Measurements from ENCODE around the gene C2CD5.
"Not testable (repeated sequence)": the region's sequence is repeated elsewhere in the genome, so short reads cannot be mapped to it uniquely, and the experiment has no call there.

C2CD5 gene

DNA sequence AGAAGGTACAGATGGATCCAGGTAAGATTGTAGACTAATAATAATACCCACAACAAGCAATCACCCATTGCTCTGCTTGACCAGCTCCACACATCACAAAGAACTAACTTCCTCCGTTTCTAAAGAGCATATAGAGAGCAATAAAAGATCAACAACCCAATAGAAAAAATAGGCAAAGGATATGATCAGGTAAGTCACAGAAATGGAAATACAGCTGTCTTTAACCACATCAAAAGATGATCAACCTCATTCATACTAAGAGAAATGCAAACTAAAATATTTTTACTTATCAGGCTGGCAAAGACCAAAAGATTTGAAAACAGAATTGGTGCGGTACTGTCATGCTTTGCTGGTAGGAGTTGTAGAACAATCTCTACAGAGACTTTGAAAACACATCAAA, 8.9 kb downstream of the C2CD5 start:
- DNase-seq (ENCODE audit: low read depth): no peak

DNA sequence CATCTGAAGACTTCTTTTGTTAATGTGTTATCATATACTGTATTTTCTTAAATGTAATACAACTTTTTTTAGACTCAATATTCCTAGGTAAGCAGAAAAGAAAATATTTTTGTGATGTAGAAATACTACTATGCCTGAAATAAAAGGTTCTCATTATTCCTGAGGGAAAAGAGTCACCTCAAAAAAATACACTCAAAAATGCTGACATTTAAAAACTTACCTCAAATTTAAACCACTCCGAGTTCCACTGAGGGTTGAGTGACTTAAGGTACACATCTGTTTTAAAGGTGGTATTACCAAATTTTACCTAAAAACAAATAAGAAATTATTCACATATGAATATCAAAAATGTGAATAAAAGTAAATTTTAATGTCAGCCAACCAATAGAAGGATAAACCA, 9.3 kb downstream of the C2CD5 start:
- no peak for DNase-seq (ENCODE audit: low read depth)

DNA sequence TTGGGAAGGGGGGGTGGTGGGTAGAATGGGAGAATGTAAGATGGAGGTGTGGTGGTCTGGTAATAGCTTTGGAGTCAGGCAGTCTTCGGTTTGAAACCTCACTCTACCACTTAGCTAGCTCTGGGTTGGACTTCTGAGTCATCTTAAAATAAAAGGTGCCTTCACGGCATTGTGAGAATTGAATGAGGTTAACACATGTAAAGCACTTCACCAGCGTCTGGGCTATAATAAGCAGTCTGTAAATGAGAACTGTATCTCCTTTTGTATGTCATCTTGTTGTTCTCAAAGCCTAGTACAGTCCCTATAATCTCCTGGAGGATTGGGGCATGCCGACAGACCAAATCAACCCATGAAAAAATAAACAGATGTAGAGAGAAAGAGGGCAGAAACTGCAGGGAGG, 11.2 kb downstream of the C2CD5 start:
- no peak for DNase-seq (ENCODE audit: low read depth)

GRCh38 chr12:22532317-22532716, 12.0 kb downstream of the C2CD5 start:
- DNase-seq (ENCODE audit: low read depth): no peak

DNA sequence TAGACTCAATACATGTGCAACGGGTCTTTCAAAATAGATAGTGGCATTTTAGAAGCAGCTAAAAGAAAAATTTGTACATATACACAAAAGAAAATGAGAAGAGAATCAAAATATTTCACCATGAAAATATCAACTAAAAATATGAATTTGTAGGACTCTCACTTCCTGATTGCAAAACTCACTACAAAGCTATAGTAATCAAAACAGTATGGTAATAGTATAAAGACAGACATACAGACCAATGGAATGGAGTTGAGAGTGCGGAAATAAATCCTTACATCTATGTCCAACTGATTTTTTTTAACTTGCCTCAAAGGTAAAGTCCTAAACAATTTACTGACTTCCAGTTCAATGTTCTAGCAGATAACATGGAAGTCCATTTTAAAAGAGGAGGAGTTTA, 13.1 kb downstream of the C2CD5 start:
- no peak for DNase-seq (ENCODE audit: low read depth)

DNA sequence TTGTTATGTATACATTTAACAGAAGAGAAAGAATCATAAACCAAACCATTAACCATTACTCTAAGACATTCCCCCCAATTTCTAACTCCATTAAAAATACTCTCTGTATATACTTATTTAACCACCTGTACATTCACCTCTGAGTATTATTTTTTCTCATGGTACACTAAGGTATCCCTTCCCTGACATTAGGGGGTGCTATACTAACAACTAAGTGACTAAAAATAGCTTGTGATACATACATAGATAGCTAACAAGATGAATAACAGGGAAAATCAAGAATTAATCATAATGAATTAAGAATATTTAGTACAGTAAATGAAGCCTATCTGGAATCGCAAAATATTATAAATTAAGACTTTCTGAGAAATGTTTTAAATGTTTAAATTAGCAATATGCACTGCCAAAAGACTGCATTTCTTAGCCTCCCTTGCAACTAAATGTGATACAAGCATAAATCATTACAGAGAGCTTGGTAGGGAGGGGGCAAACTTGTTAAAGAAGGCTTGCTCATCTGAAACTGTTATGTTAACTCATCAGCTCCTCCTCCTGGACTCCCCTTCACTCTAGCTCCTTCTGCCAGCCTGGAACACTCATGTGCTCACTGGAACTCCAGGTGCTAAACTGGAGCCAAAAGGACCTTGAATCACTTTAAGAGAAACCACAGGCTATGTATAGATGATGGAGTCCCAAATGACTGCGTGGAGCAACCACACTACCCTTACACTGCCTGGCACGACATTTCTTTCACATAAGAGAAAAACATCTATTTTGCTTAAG, 14.9 kb downstream of the C2CD5 start:
- no peak for DNase-seq (ENCODE audit: low read depth)

DNA sequence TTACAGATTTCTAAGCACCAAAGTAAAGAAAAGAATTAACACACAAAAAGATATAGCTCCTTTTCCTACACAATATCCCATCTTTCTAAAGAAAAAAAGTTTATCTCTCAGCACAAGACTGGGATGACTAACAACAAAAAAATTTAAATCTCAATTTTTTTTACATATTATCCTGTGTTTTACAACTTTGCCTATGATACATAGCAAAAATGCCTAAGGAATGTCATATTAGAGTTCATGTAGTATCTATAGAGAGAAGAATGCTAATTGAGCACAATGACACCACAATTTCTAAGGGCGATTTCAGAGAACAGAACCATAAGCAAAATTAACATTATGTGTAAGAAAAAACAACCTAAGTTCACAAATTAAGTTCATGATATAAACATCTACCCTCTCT, 16.3 kb downstream of the C2CD5 start:
- DNase-seq (ENCODE audit: low read depth): no peak

- DNase-seq (ENCODE audit: low read depth): no peak
Observed at GRCh38 chr12:22526836-22527235, 17.5 kb downstream of the C2CD5 start.

DNA sequence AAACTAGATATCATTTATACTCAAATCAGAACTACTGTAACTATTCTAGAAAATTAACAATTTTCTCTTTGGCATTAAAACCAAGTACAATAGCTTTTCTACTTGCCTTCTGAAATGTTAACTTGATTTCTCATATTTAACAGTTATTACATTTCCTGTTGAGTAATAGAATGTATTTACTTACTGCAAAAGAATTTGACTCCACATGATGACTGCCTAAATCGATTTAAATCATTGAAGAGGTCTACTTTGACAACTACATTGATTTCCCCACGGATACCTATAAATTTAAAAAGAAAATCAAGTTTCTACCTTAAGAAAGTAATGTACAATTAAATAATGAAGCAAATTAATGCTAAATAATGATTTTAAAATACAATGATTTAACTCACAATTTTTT, 18.9 kb downstream of the C2CD5 start:
- DNase-seq (ENCODE audit: low read depth): no peak

DNA sequence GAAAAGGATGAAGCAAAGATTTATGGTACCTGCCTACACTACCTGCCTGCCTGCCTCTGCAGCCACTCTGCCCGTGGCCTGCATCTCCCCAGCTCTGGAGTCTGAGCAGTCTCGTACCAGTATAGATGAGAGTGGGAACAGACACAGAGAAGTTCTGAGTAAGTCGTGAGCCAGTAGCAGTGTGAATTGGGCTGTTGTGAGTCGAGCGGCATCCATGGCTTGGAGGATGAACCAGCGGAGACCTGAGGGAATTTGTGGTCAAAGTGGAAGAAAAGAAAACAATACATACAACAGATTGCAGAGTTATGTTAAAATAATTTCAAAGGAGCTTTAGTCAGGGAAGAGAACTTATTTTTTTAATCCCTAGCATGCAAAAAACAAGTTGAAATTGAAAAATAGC, 25.3 kb downstream of the C2CD5 start:
- DNase-seq (ENCODE audit: low read depth): no peak

DNA sequence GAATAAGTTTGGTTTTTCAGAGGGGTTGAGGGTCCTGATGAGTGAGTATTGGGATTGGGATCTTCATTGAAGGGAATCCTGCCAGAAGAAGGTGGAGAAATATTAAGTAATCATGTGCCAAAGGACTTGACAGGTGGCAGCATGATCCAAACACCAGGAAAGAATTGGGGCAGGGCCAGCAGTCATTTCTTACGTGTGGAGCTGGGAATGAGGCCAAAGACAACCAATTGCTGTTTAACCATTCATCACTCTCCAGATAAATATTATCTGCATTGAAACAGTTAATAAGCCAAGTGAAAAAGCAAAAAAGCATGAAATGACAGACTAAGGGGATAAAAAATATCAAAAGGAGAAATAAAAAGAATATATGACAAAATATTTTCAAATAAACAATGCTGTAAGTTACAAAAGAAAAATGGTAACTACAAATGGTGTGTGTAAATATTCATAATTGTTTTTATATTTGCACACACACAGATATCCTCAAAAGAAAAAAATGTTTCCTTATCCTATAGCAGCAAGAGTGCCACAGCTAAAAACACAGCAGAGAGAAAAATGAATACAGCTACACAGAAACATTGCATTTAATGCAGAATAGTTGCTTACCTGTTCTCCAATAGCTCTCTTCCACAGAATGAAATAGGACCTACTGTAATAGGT, 26.2 kb downstream of the C2CD5 start:
- no peak for DNase-seq (ENCODE audit: low read depth)

DNA sequence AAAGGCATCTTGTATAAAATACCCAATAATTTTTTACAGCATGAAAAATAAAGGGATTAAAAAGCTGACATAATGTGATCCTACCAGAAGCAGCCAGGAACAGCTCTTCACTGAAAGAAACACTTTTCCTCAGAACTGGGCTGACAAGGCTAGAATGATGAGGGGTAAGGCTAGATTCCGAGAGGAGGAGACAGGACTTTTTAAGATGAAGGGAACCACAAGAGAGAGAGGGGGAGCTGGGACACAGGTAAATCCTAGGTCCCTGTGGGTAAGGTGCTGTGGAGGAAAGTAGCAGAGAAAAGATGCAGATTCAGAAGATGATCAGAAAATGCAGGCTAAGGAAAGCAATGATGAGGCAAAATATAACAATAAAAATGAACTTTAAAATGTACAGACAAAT, 29.5 kb downstream of the C2CD5 start:
- DNase-seq (ENCODE audit: low read depth): no peak

DNA sequence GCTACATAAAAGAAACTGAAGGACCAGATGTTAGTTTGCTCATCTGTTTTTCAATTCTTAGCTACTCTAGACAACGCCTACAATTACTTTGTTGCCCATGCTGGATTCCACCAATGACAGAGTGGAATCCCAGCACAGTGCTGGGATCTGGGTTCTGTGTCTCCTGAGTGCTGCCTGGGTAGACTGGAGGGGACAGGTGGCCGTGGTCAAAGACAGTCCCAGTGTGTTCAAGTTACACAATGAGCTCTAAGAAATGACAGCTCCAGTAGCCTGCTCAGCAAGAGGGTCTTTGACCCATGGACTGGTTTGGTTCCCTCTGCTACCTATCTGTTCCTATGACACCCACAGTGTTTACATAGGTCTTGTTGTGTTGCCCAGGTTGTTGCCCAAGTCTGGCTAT, 38.5 kb downstream of the C2CD5 start:
- DNase-seq (ENCODE audit: low read depth): no peak

- no peak for DNase-seq (ENCODE audit: low read depth)
Observed at GRCh38 chr12:22500100-22500499, 44.2 kb downstream of the C2CD5 start.

DNA sequence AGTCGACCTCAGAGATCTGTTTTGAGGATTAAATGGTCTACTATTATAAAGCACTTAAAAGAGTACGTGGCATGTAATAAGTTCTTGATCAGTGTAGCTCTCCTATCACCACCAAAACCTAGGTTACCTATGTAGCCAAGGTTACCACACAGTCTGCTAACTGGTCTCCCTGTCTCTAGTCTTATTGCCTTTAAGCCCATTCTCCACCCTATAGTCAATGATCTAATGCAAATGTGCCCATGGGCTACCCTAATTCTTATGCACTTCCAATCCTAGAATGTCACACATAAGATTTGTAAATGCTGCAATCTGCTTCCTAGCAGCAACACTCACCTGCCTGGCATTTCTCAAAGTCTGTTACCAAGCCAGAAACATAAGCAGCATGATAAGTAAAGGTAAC, 44.9 kb downstream of the C2CD5 start:
- no peak for DNase-seq (ENCODE audit: low read depth)

DNA sequence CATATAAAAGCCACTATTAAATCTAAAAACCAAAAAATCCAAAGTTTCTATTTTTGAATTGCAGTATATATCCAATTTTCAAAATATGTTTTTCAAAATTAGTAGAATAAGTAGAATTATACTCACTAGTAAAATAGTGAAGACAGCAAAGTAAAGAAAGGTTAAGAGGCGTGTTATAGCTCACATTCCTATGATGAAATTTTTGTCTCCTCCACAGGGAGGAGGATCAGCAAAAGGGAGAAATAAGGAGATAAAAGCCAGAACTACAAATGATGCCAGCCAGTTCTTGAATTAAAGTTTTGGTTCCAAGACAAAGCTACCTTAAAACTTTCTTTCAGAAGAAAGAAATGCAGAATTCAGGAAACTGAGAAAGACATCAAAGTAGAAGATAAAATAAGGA, 50.0 kb downstream of the C2CD5 start:
- DNase-seq (ENCODE audit: low read depth): no peak

GRCh38 chr12:22491034-22491433, 53.3 kb downstream of the C2CD5 start:
- no peak for DNase-seq (ENCODE audit: low read depth)

GRCh38 chr12:22488478-22488877, 55.9 kb downstream of the C2CD5 start:
- no peak for DNase-seq (ENCODE audit: low read depth)

- DNase-seq (ENCODE audit: low read depth): not testable (repeated sequence)
Observed at GRCh38 chr12:22487683-22488082, 56.7 kb downstream of the C2CD5 start.

GRCh38 chr12:22481547-22482104, 62.7 kb downstream of the C2CD5 start:
- DNase-seq (ENCODE audit: low read depth): no peak

DNA sequence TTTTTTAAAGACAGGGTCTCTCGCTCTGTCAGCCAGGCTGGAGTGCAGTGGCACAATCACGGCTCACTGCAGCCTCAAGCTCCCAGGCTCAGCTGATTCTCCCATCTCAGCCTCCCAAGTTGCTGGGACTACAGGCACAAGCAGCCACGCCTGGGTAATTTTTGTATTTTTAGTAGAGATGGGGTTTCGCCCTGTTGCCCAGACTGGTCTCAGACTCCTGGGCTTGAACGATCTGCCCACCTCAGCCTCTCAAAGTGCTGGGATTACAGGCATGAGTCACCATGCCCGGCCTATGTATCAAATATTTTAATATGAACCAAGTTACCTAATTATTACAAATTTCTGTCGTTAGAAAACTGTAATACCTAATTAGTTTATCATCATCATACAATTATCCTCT, 63.5 kb downstream of the C2CD5 start:
- not testable (repeated sequence) for DNase-seq (ENCODE audit: low read depth)

DNA sequence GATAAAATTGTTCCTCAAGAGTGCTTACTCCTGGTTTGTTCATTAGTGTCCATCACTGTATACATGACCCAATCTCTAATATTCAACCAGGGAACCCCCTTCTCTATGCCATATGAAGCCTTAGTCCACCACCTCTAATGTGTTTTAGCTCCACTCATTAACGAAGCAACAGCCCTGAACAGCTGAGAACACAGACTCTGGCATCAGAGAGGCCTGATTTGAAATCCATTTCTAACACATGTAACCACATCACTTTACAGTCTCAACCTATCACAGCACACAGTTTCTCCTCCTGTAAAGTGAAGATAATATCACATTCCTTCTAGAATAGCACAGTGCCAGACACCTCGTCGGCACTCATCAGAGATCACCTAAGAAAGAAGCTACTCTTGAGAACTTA, 64.3 kb downstream of the C2CD5 start:
- DNase-seq (ENCODE audit: low read depth): no peak

- DNase-seq (ENCODE audit: low read depth): no peak
Observed at GRCh38 chr12:22477894-22478287, 66.5 kb downstream of the C2CD5 start.

All from activated T-cell treated with anti-CD3 and anti-CD28 coated beads for 24 hours (primary cell).